Testis (tissue), 3 donors: ENCODE results near the gene MOSMO. TPM values are rescaled to one million over a fixed set of nuclear protein-coding genes. Genes with fewer than 3 reads are reported as not detected.

Experiments
- DNase-seq: peaks from one replicate; pipeline ENCODE4 v3.0.0-alpha.2; 2019
- H3K27ac ChIP-seq, 2 donors: fragments of 200-600 bp; sonication (generic); one replicate each; pipeline ENCODE4 v1.5.1; 2019
- H3K27me3 ChIP-seq: fragments of 200-600 bp; sonication (generic); one replicate; pipeline ENCODE4 v1.5.1; 2019
- H3K36me3 ChIP-seq: fragments of 200-600 bp; sonication (generic); one replicate; pipeline ENCODE4 v1.5.1; 2017; ENCODE audit warnings: low read depth; ENCODE audit errors: missing control alignments
- H3K4me1 ChIP-seq: fragments of 200-600 bp; sonication (generic); one replicate; pipeline ENCODE4 v1.5.1; 2019
- H3K4me3 ChIP-seq, 2 donors: fragments of 200-600 bp; sonication (generic); one replicate each; pipeline ENCODE4 v1.5.1; 2017 to 2019
- H3K9me3 ChIP-seq: fragments of 200-600 bp; sonication (generic); one replicate; pipeline ENCODE4 v1.5.1; 2017
- POLR2A ChIP-seq: fragments of 450-650 bp; IDR thresholded peaks from one replicate; pipeline ENCODE4 v1.6.1; 2017; ENCODE audit warnings: antibody characterized with exemption, mild to moderate bottlenecking, moderate library complexity
- WGBS, 2 donors: methylation state at CpG; one replicate each; pipeline ENCODE4 v1.1.5; 2018; 5-methylcytosine and 5-hydroxymethylcytosine counted together
- intact Hi-C: fragments of 100-400 bp; cut with DNase I; formaldehyde crosslinking; loops from one replicate; pipeline ENCODE4 v1.15.1; 2023; ENCODE audit warnings: low total_unique reads
- polyA plus RNA-seq: library from polyadenylated mRNA; stranded (reverse); fragments of 350-450 nt; fragmentation: Illumina TruSeq; extraction: RNeasy Lipid Tissue Mini Kit (QIAGEN cat#74804); gene quantifications from one replicate; pipeline ENCODE4 v1.2.3, GENCODE V29; 2014; ENCODE audit warnings: low read depth, low replicate concordance; ENCODE audit not compliant: insufficient read depth
- total RNA-seq, 2 donors: library from RNA; depleted of rRNA; stranded (reverse); fragments of >200 nt; gene quantifications; one replicate each; pipeline ENCODE4 v1.2.3, GENCODE V29; 2016
- TF ChIP-seq, protein P1 (sequence below), 3 experiments: fragments of 450-650 bp in 2 of 3; fragments of 200-600 bp in 1 of 3; sonication (generic) in 1 of 3; IDR thresholded peaks; one replicate each; pipeline ENCODE4 v1.5.1; 2016 to 2019; ENCODE audit warnings: antibody characterized with exemption in 3 of 3, mild to moderate bottlenecking in 2 of 3, moderate library complexity in 1 of 3

MOSMO gene
- total and polyA plus RNA-seq, 3 donors from 2014 or later, result 17.4 to 36.8 (median 33.4) TPM

GRCh38 chr16:22054847-22055590 lies 47.1 kb downstream of the MOSMO start:
- Histone ChIP-seq H3K4me3 (no peak overlapping the region), H3K9me3 (no peaks in the 10 kb centered on the region), H3K4me1 (no peaks in the 10 kb centered on the region), H3K27ac (no peak overlapping the region), H3K27me3 (no peaks in the 10 kb centered on the region), H3K36me3 (no peaks in the 10 kb centered on the region)
- no peak for DNase-seq
- intact Hi-C loops, result no loop called here
- 80 to 85% methylated on average over 5 of the region's 5 CpGs for WGBS, 2 donors
- TF ChIP-seq, protein P1, sequence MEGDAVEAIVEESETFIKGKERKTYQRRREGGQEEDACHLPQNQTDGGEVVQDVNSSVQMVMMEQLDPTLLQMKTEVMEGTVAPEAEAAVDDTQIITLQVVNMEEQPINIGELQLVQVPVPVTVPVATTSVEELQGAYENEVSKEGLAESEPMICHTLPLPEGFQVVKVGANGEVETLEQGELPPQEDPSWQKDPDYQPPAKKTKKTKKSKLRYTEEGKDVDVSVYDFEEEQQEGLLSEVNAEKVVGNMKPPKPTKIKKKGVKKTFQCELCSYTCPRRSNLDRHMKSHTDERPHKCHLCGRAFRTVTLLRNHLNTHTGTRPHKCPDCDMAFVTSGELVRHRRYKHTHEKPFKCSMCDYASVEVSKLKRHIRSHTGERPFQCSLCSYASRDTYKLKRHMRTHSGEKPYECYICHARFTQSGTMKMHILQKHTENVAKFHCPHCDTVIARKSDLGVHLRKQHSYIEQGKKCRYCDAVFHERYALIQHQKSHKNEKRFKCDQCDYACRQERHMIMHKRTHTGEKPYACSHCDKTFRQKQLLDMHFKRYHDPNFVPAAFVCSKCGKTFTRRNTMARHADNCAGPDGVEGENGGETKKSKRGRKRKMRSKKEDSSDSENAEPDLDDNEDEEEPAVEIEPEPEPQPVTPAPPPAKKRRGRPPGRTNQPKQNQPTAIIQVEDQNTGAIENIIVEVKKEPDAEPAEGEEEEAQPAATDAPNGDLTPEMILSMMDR (IDR thresholded peaks at IDR 0.05), result no peak
- TF ChIP-seq POLR2A, result no peak

GRCh38 chr16:22055881-22056280 lies 48.0 kb downstream of the MOSMO start:
- H3K27me3 ChIP-seq, result no peaks in the 10 kb centered on the region
- TF ChIP-seq POLR2A, result no peak
- TF ChIP-seq, protein P1 (IDR thresholded peaks at IDR 0.05), result no peak
- 72 to 75% methylated on average over 5 of the region's 5 CpGs for WGBS, 2 donors

GRCh38 chr16:22063888-22064467 lies 56.1 kb downstream of the MOSMO start:
- TF ChIP-seq, protein P1 (IDR thresholded peaks at IDR 0.05), result no peak
- no peak for TF ChIP-seq POLR2A
- WGBS, 2 donors, result 32 to 33% methylated on average over 1 of the region's 1 CpG
- H3K27ac ChIP-seq, result no peak overlapping the region

More at GRCh38 chr16:22055881-22056280, 48.0 kb downstream of the MOSMO start:
- DNase-seq, result no peak
- Histone ChIP-seq H3K9me3 (no peaks in the 10 kb centered on the region), H3K36me3 (no peaks in the 10 kb centered on the region), H3K4me3 (no peak overlapping the region), H3K27ac (no peak overlapping the region), H3K4me1 (no peaks in the 10 kb centered on the region)
- intact Hi-C loops, result no loop called here

GRCh38 chr16:22065252-22065651 lies 57.3 kb downstream of the MOSMO start:
- TF ChIP-seq, protein P1 (IDR thresholded peaks at IDR 0.05), result no peak
- TF ChIP-seq POLR2A, result no peak
- Histone ChIP-seq H3K27ac (no peak overlapping the region), H3K27me3 (no peaks in the 10 kb centered on the region), H3K36me3 (no peaks in the 10 kb centered on the region), H3K4me1 (peaks cover 4% of the 10 kb centered on the region), H3K4me3 (no peak overlapping the region), H3K9me3 (no peaks in the 10 kb centered on the region)
- 97 to 100% methylated on average over 1 of the region's 1 CpG for WGBS, 2 donors
- intact Hi-C loops, result no loop called here
- DNase-seq, result no peak

More at GRCh38 chr16:22063888-22064467, 56.1 kb downstream of the MOSMO start:
- H3K36me3 ChIP-seq, result no peaks in the 10 kb centered on the region
- H3K4me3 ChIP-seq, result no peak overlapping the region
- DNase-seq, result no peak
- H3K4me1 ChIP-seq, result peaks cover 4% of the 10 kb centered on the region
- H3K9me3 ChIP-seq, result no peaks in the 10 kb centered on the region
- intact Hi-C loops, result no loop called here
- H3K27me3 ChIP-seq, result no peaks in the 10 kb centered on the region
